ENCODE measurements around the gene CREB5. TPM values are rescaled to one million over a fixed set of nuclear protein-coding genes. Genes with fewer than 3 reads are reported as not detected.

CREB5 gene
- total RNA-seq, 8 experiments from 2014 or later: 3.9 to 36.6 (median 12.8) TPM

DNA sequence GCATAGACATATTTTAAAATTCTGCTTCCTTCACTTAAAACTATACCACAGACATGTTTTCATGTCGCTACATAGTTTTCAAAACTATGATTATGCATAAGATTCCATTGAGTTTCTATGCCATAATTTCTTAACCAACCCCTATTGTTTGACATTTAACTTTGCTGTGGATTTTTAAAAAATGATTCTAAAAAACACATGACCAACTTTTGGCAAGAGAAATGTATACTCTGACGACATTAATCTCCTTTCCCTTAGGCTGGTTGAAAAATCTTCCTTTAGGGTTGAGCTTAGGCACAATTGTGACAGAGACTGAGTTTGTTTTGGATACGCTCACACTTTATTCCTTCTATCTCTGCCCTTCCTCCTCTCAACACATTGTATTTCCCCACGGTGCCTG lies 14.9 kb downstream of the CREB5 start:
- WGBS, 10 experiments: 40 to 94% (median 71%) methylated on average over 1 to 4 of the region's 4 CpGs
- in situ Hi-C loops (cut with MboI; ENCODE audit: low pct_unique_long_range_greater_than_20kb in 2 of 9, low sequenced_read_pairs in 9 of 9, unreplicated experiment in 9 of 9): no loop called here
- ATAC-seq (replicated peaks in 6 of 8): no peak
- Histone ChIP-seq H3K4me1 (replicated peaks in 1 of 2) (peaks cover 5% of the 10 kb centered on the region in 2 donors), H3K27ac (no peak overlapping the region), H3K4me3 (no peak overlapping the region)

DNA sequence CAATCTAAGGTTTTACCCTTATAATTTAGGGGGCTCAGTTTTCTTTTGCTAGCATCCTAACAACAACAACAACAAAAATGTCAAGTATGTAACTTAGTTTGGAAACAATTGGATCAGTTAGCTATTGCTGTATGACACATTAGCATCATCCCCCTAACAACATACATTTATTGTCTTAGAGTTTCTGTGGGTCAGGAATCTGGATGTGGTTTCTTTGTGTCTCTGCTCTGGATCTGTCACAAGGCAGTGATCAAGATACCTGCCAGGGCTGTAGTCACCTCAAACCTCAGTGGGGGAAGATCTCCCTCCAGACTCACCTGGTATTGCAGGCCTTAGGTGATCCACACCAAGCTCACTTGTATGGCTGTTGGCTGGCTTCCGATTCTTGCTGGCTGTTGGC lies 18.3 kb downstream of the CREB5 start:
- Histone ChIP-seq H3K4me3 (no peak overlapping the region), H3K27ac (no peak overlapping the region), H3K4me1 (replicated peaks in 1 of 2) (peaks cover 7 to 9% of the 10 kb centered on the region in 2 donors)
- in situ Hi-C loops (cut with MboI; ENCODE audit: low pct_unique_long_range_greater_than_20kb in 2 of 9, low sequenced_read_pairs in 9 of 9, unreplicated experiment in 9 of 9): no loop called here
- no peak for ATAC-seq (replicated peaks in 6 of 8)
- 100% methylated on average over 1 of the region's 1 CpG; no CpG with 5 or more reads in 4 of the 10 experiments for WGBS, 10 experiments

DNA sequence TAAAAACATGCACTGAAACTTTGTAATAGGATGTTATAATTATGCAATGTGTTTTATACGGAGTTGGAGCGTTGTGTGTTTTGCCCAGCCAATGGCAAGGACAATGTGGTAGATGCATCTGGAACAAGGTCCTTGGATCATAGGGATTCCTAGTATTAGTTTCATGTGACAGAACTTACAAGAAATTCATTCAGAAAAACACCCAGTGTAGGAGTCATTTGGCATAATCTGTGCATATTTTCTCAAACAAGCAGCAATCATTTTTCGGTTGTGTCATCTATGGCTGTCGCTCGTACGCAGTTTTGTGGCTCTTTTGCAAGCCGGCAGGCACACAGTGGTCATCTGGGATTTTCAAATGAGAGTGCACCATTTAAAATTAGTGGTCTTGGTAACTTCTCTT lies 19.8 kb downstream of the CREB5 start:
- no peak overlapping the region for H3K4me3 ChIP-seq
- H3K4me1 ChIP-seq (replicated peaks in 1 of 2): peaks cover 7 to 15% of the 10 kb centered on the region in 2 donors
- peak in 2 of 8 experiments; percentile 58 to 59 for ATAC-seq (replicated peaks in 6 of 8)
- in situ Hi-C loops (cut with MboI; ENCODE audit: low pct_unique_long_range_greater_than_20kb in 2 of 9, low sequenced_read_pairs in 9 of 9, unreplicated experiment in 9 of 9): no loop called here
- H3K27ac ChIP-seq: no peak overlapping the region
- 11 to 100% (median 94%) methylated on average over 1 to 7 of the region's 7 CpGs; no CpG with 5 or more reads in 1 of the 10 experiments for WGBS, 10 experiments

DNA sequence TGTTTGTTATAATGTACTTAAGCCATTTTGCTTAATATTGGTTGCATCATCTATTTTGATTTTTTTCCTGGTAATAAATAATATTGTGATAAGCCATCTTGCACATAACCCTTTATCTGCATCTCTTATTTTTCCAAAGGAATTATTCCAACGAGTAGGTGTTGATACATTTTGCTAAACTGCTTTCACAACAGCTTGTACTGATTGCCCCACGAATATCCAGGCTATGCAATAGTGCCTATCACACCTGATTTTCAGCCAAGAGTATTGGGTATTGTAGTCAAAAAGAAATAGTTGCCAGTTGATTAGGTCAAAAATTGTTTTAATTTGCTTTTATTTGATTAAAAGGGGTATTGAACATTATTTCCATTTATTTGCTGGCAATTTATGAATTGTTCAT lies 20.7 kb downstream of the CREB5 start:
- H3K4me3 ChIP-seq: no peak overlapping the region
- 11 to 92% (median 50%) methylated on average over 1 to 2 of the region's 2 CpGs; no CpG with 5 or more reads in 1 of the 10 experiments for WGBS, 10 experiments
- H3K4me1 ChIP-seq (replicated peaks in 1 of 2): peaks cover 7 to 15% of the 10 kb centered on the region in 2 donors
- in situ Hi-C loops (cut with MboI; ENCODE audit: low pct_unique_long_range_greater_than_20kb in 2 of 9, low sequenced_read_pairs in 9 of 9, unreplicated experiment in 9 of 9): no loop called here
- no peak overlapping the region for H3K27ac ChIP-seq
- no peak for ATAC-seq (replicated peaks in 6 of 8)

DNA sequence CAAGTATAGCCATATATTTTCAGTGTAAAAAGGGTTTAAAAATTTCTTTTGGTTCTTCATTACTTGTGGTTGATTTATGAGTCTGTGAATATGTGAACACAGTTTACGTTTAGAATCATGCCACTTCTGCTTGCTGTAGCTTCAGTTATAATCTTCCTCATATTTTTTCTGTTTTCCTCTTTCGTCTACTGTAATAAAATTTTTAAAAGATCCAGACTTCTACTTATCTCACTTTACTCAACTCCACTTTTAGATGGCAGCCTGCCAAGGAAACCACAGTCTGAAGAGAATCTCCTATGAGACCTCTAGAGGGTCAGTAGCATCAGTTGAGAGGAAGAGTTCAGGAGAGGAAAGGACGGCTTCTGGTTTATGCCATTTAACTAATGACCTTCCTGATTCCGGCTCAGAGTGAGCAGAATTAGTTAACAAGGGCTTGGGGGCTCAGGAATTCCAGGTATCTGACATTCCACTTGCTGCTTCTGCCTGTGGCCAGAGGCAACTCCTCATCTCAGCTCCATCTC lies 21.4 kb downstream of the CREB5 start:
- peaks cover 7 to 15% of the 10 kb centered on the region in 2 donors for H3K4me1 ChIP-seq (replicated peaks in 1 of 2)
- in situ Hi-C loops (cut with MboI; ENCODE audit: low pct_unique_long_range_greater_than_20kb in 2 of 9, low sequenced_read_pairs in 9 of 9, unreplicated experiment in 9 of 9): no loop called here
- ATAC-seq (replicated peaks in 6 of 8): peak in 1 of 8 experiments; percentile 18
- no peak overlapping the region for H3K4me3 ChIP-seq
- H3K27ac ChIP-seq: no peak overlapping the region
- WGBS, 10 experiments: 30 to 93% (median 71%) methylated on average over 2 to 4 of the region's 4 CpGs; no CpG with 5 or more reads in 1 of the 10 experiments

DNA sequence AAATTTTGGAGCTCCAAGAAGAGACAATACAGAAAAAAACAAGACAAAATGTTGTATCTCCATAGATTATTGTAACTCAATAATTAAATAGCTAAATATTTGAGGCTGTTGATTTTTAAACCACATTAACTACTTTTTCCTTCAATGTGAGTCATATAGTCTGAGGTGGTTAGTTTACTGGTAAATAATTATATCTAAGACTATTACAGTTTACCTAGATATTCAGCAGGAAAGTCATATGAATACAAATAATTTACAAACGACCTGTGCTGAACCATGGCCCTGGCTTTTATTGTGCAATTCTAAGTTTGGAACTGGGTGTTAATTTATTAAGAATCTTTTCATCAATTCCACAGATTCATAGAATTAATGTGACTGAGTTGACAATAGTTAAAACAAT lies 22.2 kb downstream of the CREB5 start:
- 20 to 91% (median 60%) methylated on average over 1 of the region's 1 CpG; no CpG with 5 or more reads in 1 of the 10 experiments for WGBS, 10 experiments

DNA sequence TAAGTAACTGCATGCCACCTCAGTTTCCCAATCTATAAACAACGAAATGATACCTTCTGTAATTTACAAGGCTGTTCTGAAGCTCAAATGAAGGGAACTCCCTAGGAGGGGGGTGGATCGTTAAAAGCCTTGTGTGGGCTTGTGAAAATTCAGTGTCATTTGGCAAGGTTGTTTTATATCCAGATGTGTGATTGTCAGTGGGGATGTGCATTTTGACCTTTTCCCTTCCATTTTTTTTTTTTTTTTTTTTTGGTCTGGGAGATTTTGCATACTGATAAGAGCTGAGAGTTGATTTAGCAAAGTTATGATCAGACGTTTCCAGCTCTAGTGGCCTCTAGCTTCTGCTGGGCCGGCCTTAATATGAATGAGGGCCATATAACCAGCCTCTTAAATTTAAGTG lies 22.8 kb downstream of the CREB5 start:
- in situ Hi-C loops (cut with MboI; ENCODE audit: low pct_unique_long_range_greater_than_20kb in 2 of 9, low sequenced_read_pairs in 9 of 9, unreplicated experiment in 9 of 9): no loop called here
- WGBS, 10 experiments: 20 to 83% (median 73%) methylated on average over 1 to 4 of the region's 4 CpGs; no CpG with 5 or more reads in 1 of the 10 experiments
- peak in 1 of 8 experiments; percentile 31 for ATAC-seq (replicated peaks in 6 of 8)
- peaks cover 2 to 14% of the 10 kb centered on the region in 2 donors for H3K4me1 ChIP-seq (replicated peaks in 1 of 2)
- H3K4me3 ChIP-seq: no peak overlapping the region
- H3K27ac ChIP-seq: no peak overlapping the region

More for the DNA sequence above, 22.2 kb downstream of the CREB5 start:
- H3K4me1 ChIP-seq (replicated peaks in 1 of 2): peaks cover 7 to 15% of the 10 kb centered on the region in 2 donors
- ATAC-seq (replicated peaks in 6 of 8): no peak
- no peak overlapping the region for H3K27ac ChIP-seq
- in situ Hi-C loops (cut with MboI; ENCODE audit: low pct_unique_long_range_greater_than_20kb in 2 of 9, low sequenced_read_pairs in 9 of 9, unreplicated experiment in 9 of 9): no loop called here
- no peak overlapping the region for H3K4me3 ChIP-seq

DNA sequence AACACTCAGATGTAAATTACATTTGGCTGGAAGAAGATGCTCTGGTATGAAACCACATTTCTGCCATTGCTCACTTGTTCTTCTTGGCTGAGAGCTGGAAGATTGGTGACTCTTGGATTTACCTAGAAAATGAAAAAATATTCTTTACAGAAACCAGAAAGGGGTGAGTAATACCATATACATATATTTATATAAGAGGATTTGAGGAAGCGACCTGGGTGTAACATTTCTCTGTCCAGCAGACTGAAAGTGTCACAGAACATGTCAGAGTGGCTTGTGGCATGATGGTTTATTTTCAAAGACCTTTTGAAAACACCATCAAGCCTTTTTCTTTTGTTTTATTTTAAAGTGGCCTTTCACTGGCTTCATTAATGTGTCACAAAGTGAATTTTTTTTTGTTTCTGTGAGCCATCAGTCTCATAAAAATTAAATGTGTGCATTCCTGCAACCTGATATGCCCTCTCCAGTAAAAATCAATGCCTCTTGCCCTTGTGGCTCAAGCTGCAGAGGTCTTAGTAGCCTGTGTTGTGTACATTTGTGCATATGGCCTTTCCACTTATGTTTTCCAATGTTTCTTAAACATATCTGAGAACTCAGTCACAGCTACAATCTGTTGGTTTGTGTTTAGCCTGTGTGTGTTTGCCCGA lies 23.5 kb downstream of the CREB5 start:
- peak in 2 of 8 experiments; percentile 36 to 46 for ATAC-seq (replicated peaks in 6 of 8)
- Histone ChIP-seq H3K4me3 (no peak overlapping the region), H3K27ac (no peak overlapping the region), H3K4me1 (replicated peaks in 1 of 2) (peaks cover 2 to 15% of the 10 kb centered on the region in 2 donors)
- 0 to 100% (median 93%) methylated on average over 1 to 2 of the region's 2 CpGs; no CpG with 5 or more reads in 2 of the 10 experiments for WGBS, 10 experiments
- in situ Hi-C loops (cut with MboI; ENCODE audit: low pct_unique_long_range_greater_than_20kb in 2 of 9, low sequenced_read_pairs in 9 of 9, unreplicated experiment in 9 of 9): no loop called here

DNA sequence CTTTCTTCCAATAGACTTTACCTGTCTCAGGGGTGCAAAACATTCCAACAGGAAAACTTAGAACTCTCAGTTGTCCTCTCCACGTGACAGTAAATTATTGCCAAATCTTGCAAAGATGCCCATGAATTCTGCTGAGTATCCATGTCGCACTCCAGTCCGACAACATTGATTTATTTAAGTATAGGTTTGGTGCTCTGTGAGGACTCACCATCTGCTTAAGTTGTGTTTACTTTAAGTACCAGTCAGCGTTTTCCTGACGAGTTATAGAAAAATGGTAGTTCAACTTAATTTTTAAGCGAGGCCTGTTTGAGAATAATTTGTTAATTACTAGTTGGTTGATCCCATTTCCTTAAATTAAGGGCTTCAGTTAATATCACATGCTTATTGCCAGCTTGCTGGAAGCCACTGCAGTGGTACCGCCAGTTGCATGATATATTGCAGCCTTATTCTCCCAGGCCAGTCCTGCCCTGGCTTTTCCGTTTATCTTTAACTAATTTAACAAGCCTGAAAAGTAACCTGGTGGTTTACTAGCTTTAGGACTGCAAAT lies 27.8 kb downstream of the CREB5 start:
- no peak for ATAC-seq (replicated peaks in 6 of 8)
- Histone ChIP-seq H3K4me1 (replicated peaks in 1 of 2) (peaks cover 0 to 15% of the 10 kb centered on the region in 2 donors), H3K27ac (no peak overlapping the region), H3K4me3 (no peak overlapping the region)
- in situ Hi-C loops (cut with MboI; ENCODE audit: low pct_unique_long_range_greater_than_20kb in 2 of 9, low sequenced_read_pairs in 9 of 9, unreplicated experiment in 9 of 9): no loop called here
- 70 to 93% (median 81%) methylated on average over 2 to 8 of the region's 8 CpGs for WGBS, 10 experiments

DNA sequence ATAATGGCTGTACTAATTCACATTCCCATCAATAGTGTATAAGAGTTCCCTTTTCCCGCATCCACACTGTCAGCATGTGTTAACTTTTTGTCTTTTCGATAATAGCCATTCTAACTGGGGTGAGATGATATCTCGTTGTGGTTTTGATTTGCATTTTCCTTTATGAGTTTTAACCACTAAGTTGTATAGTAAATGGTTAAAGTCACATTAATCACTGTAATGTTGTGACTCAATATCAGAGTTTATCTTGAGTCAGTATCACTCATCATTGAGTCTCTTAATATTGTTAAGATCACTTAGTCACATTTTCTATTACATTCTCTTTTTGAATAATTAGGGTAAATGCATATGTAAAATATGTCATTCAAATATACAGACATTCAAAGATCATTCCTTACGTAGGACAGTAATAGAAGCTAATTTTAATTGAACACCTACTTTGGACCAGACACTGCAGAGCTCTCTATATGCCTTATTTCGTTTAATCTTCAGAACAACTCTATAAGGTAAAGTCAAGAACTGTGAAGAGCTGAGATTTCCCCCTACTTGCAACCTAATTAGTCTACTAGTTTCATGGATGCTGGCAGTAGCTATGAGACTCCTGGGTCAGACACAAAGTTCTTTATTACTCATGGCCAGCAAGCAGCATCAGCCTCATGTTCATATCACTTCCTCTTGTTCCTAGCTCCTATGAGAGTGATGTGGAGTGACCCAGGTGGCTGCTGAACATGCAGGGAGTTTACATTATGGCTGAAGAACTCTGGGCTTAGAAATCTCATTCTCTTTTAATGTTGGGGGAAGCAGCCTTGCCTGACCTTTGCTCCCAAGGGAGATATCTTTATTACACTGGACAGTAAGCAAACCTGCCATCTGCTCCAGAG lies 30.5 kb downstream of the CREB5 start:
- H3K4me1 ChIP-seq (replicated peaks in 1 of 2): peaks cover 0 to 5% of the 10 kb centered on the region in 2 donors
- 46 to 100% (median 93%) methylated on average over 2 to 5 of the region's 5 CpGs for WGBS, 10 experiments
- in situ Hi-C loops (cut with MboI; ENCODE audit: low pct_unique_long_range_greater_than_20kb in 2 of 9, low sequenced_read_pairs in 9 of 9, unreplicated experiment in 9 of 9): no loop called here
- no peak overlapping the region for H3K27ac ChIP-seq
- H3K4me3 ChIP-seq: no peak overlapping the region
- ATAC-seq (replicated peaks in 6 of 8): no peak

DNA sequence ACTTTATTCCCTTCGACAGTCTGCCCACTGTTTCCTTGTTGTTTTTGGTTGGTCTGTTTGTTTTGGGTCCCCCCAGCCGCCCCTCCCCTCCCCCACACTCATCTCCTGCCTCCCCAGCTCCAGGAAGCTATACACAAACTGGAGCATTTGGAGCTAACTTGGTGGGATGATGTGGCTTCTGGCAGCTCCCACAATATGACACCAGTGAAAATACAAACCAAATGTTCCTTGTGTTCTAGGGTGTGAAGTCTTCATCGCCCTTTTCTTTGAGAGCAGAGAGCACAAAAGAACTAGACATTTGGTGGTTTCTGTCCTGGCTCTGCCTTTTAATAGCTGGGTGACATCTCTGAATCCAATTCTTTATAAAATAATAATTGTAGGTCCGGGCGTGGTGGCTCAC lies 33.8 kb downstream of the CREB5 start:
- no peak for ATAC-seq (replicated peaks in 6 of 8)

DNA sequence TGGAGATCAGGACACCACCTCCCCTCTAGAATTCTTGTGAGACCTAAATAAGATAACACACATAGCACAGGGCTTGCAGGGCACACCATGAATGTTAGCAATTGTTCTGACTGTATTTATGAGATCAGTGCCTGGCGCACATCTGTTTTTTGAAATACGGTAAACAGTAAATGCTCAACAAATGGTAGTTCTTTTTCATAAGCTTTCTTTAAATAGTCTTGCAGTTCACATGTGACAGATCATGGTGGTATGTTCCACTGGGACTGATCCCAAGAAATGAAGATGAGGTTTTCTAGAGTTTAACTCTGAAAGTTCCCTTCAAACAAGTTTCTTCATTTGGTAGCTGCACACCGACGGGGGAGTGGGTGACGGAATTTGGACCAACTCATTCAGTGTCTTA lies 34.8 kb downstream of the CREB5 start:
- in situ Hi-C loops (cut with MboI; ENCODE audit: low pct_unique_long_range_greater_than_20kb in 2 of 9, low sequenced_read_pairs in 9 of 9, unreplicated experiment in 9 of 9): no loop called here
- Histone ChIP-seq H3K4me3 (no peak overlapping the region), H3K27ac (no peak overlapping the region), H3K4me1 (replicated peaks in 1 of 2) (no peaks in the 10 kb centered on the region)
- ATAC-seq (replicated peaks in 6 of 8): no peak
- WGBS, 10 experiments: 75 to 100% (median 98%) methylated on average over 1 to 5 of the region's 5 CpGs; no CpG with 5 or more reads in 3 of the 10 experiments

More for the DNA sequence above, 33.8 kb downstream of the CREB5 start:
- in situ Hi-C loops (cut with MboI; ENCODE audit: low pct_unique_long_range_greater_than_20kb in 2 of 9, low sequenced_read_pairs in 9 of 9, unreplicated experiment in 9 of 9): no loop called here
- no peak overlapping the region for H3K27ac ChIP-seq
- H3K4me1 ChIP-seq (replicated peaks in 1 of 2): no peaks in the 10 kb centered on the region
- no peak overlapping the region for H3K4me3 ChIP-seq
- 20 to 100% (median 95%) methylated on average over 1 to 4 of the region's 5 CpGs; no CpG with 5 or more reads in 4 of the 10 experiments for WGBS, 10 experiments

DNA sequence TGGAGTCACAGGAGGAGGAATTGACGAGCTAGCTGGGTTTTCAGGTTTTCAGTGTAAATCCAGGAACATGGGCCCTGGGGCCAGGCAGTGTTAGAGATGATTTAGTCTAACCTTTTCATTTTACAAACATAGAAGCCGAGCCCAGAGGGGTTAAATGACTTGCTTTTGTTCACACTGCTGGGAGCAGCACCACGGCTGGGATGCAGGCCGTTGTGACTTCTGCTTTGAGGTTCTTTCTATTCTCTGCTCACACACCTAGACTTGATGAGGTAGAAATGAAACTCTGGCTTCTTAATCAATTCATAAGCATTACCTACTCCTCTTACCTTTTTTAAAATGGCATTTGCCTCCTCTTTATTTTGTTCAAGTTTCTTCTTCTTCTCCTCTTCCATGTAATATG lies 36.4 kb downstream of the CREB5 start:
- 57 to 100% (median 81%) methylated on average over 1 to 3 of the region's 4 CpGs; no CpG with 5 or more reads in 4 of the 10 experiments for WGBS, 10 experiments
- no peak for ATAC-seq (replicated peaks in 6 of 8)

More for the DNA sequence above, 36.4 kb downstream of the CREB5 start:
- Histone ChIP-seq H3K27ac (no peak overlapping the region), H3K4me3 (no peak overlapping the region), H3K4me1 (replicated peaks in 1 of 2) (peaks cover 0 to 4% of the 10 kb centered on the region in 2 donors)
- in situ Hi-C loops (cut with MboI; ENCODE audit: low pct_unique_long_range_greater_than_20kb in 2 of 9, low sequenced_read_pairs in 9 of 9, unreplicated experiment in 9 of 9): no loop called here

Data from motor neuron (in vitro differentiated cells).